GM18519 (cell line): ENCODE measurements around the gene NOTCH1.
"Not testable (repeated sequence)": the region's sequence is repeated elsewhere in the genome, so short reads cannot be mapped to it uniquely, and the experiment has no call there.

ENCODE experiments used
- ATAC-seq: cut with Tn5 transposase; IDR thresholded peaks from one replicate; pipeline ENCODE4 v1.9.1; 2021; ENCODE audit warnings: mild to moderate bottlenecking, moderate library complexity; ENCODE audit not compliant: unreplicated experiment, low FRiP score

NOTCH1 gene

GRCh38 chr9:136565715-136566552 is 20.1 kb upstream of the NOTCH1 start:
- no peak for ATAC-seq

GRCh38 chr9:136565086-136565714 is 19.4 kb upstream of the NOTCH1 start:
- ATAC-seq = no peak

GRCh38 chr9:136564379-136564988 is 18.6 kb upstream of the NOTCH1 start:
- ATAC-seq = no peak

- ATAC-seq = no peak
Observed at GRCh38 chr9:136563646-136564325, 17.9 kb upstream of the NOTCH1 start.

GRCh38 chr9:136562746-136563495 is 17.1 kb upstream of the NOTCH1 start:
- ATAC-seq = no peak

- no peak for ATAC-seq
Observed at GRCh38 chr9:136561779-136562178, 15.9 kb upstream of the NOTCH1 start.

GRCh38 chr9:136560586-136560985 is 14.7 kb upstream of the NOTCH1 start:
- no peak for ATAC-seq

GRCh38 chr9:136559371-136559770 is 13.5 kb upstream of the NOTCH1 start:
- not testable (repeated sequence) for ATAC-seq

- not testable (repeated sequence) for ATAC-seq
Observed at GRCh38 chr9:136558846-136559245, 13.0 kb upstream of the NOTCH1 start.

- ATAC-seq = no peak
Observed at GRCh38 chr9:136558373-136558772, 12.5 kb upstream of the NOTCH1 start.

GRCh38 chr9:136557036-136557435 is 11.2 kb upstream of the NOTCH1 start:
- ATAC-seq = no peak

- no peak for ATAC-seq
Observed at GRCh38 chr9:136556166-136556565, 10.3 kb upstream of the NOTCH1 start.

GRCh38 chr9:136554870-136555269 is 9.0 kb upstream of the NOTCH1 start:
- no peak for ATAC-seq

- no peak for ATAC-seq
Observed at GRCh38 chr9:136553581-136553980, 7.7 kb upstream of the NOTCH1 start.

- no peak for ATAC-seq
Observed at GRCh38 chr9:136552117-136552703, 6.4 kb upstream of the NOTCH1 start.

GRCh38 chr9:136551401-136552116 is 5.7 kb upstream of the NOTCH1 start:
- no peak for ATAC-seq

- no peak for ATAC-seq
Observed at GRCh38 chr9:136550439-136551289, 4.8 kb upstream of the NOTCH1 start.
